SK-N-MC (cell line): Measurements from ENCODE around the gene KATNB1.

Experiments used
- EZH2 ChIP-seq: fragments of 200-600 bp; sonication (generic); IDR thresholded peaks from one replicate; pipeline ENCODE4 v1.6.1; 2017; ENCODE audit warnings: antibody characterized with exemption
- POLR2AphosphoS5 ChIP-seq: IDR thresholded peaks from 2 replicates; pipeline ENCODE4 v1.6.1; 2012; ENCODE audit warnings: mild to moderate bottlenecking, low read depth, low read length, borderline replicate concordance

- no peak for TF ChIP-seq POLR2AphosphoS5
- TF ChIP-seq EZH2, result no peak
Observed at GRCh38 chr16:57732714-57733113, 2.9 kb upstream of the KATNB1 start.
